WTC11 (cell line): ENCODE results near the gene TMPRSS11D. TPM values are rescaled to one million over a fixed set of nuclear protein-coding genes. Genes with fewer than 3 reads are reported as not detected.

Experiments
- ATAC-seq: fragments of 200-7000 bp; cut with Tn5 transposase; 2 replicates; pipeline ENCODE4 v1.10.0; 2021; ENCODE audit warnings: mild to moderate bottlenecking, moderate library complexity
- CTCF ChIA-PET: fragments of 300-600 bp; sonication (Branson Sonifier 250); formaldehyde crosslinking; loops from one replicate; lab custom pipeline; 2021; ENCODE audit warnings: antibody characterized with exemption; lab: Charles Lee
- POLR2A ChIA-PET: fragments of 350-600 bp; sonication (Branson Sonifier 250); formaldehyde crosslinking; loops from one replicate; lab custom pipeline; 2021; ENCODE audit warnings: antibody characterized with exemption; lab: Charles Lee
- DNase-seq: peaks from one replicate; pipeline ENCODE4 v3.0.0; 2021; ENCODE audit warnings: low spot score
- H3K27ac Mint-ChIP-seq: 2 replicates; pipeline ENCODE4 v1.8.0; 2021; ENCODE audit warnings: mixed read lengths
- H3K27me3 Mint-ChIP-seq: 2 replicates; pipeline ENCODE4 v1.8.0; 2021; ENCODE audit warnings: low read depth, mild to moderate bottlenecking, moderate library complexity, mixed read lengths
- H3K36me3 Mint-ChIP-seq: 2 replicates; pipeline ENCODE4 v1.8.0; 2021; ENCODE audit warnings: mixed read lengths
- H3K4me1 Mint-ChIP-seq: 2 replicates; pipeline ENCODE4 v1.8.0; 2022; ENCODE audit warnings: mixed read lengths
- H3K4me3 Mint-ChIP-seq: 2 replicates; pipeline ENCODE4 v1.8.0; 2021; ENCODE audit warnings: mild to moderate bottlenecking, moderate library complexity, mixed read lengths
- H3K9me3 Mint-ChIP-seq: 2 replicates; pipeline ENCODE4 v1.8.0; 2021; ENCODE audit warnings: mixed read lengths
- ATF3 ChIP-seq: sonication (generic); formaldehyde crosslinking; conservative IDR thresholded peaks from 2 replicates; pipeline ENCODE4 v1.8.1; 2022; ENCODE audit warnings: mild to moderate bottlenecking, missing genetic modification reagents
- CDX4 ChIP-seq: fragments of 250-450 bp; sonication (Bioruptor Pico); IDR thresholded peaks from 2 replicates; pipeline ENCODE4 v1.9.0; 2021; ENCODE audit warnings: moderate library complexity, mild to moderate bottlenecking, inconsistent platforms, borderline replicate concordance
- HMGXB4 ChIP-seq: sonication (generic); formaldehyde crosslinking; IDR thresholded peaks from 2 replicates; pipeline ENCODE4 v1.8.1; 2023; ENCODE audit warnings: mild to moderate bottlenecking, moderate library complexity, missing genetic modification reagents
- JUN ChIP-seq: sonication (generic); formaldehyde crosslinking; IDR thresholded peaks from 2 replicates; pipeline ENCODE4 v1.8.0; 2023; ENCODE audit warnings: mild to moderate bottlenecking, missing genetic modification reagents
- MAX ChIP-seq: sonication (generic); formaldehyde crosslinking; IDR thresholded peaks from 2 replicates; pipeline ENCODE4 v1.8.0; 2022; ENCODE audit warnings: mild to moderate bottlenecking, missing genetic modification reagents
- NR1H2 ChIP-seq: sonication (generic); formaldehyde crosslinking; IDR thresholded peaks from 2 replicates; pipeline ENCODE4 v1.9.0; 2021; ENCODE audit warnings: mild to moderate bottlenecking, moderate library complexity, missing genetic modification reagents
- PRDM15 ChIP-seq: sonication (generic); formaldehyde crosslinking; IDR thresholded peaks from 2 replicates; pipeline ENCODE4 v1.8.0; 2022; ENCODE audit warnings: missing genetic modification reagents
- TP53 ChIP-seq: sonication (generic); formaldehyde crosslinking; IDR thresholded peaks from 2 replicates; pipeline ENCODE4 v1.8.1; 2023; ENCODE audit warnings: mild to moderate bottlenecking, missing genetic modification reagents
- USF2 ChIP-seq: sonication (generic); formaldehyde crosslinking; IDR thresholded peaks from 2 replicates; pipeline ENCODE4 v1.8.1; 2023; ENCODE audit warnings: mild to moderate bottlenecking, missing genetic modification reagents, moderate library complexity
- ZBTB21 ChIP-seq: sonication (generic); formaldehyde crosslinking; IDR thresholded peaks from 2 replicates; pipeline ENCODE4 v1.8.1; 2023; ENCODE audit warnings: mild to moderate bottlenecking, missing genetic modification reagents, borderline replicate concordance
- ZBTB43 ChIP-seq: sonication (generic); formaldehyde crosslinking; IDR thresholded peaks from 2 replicates; pipeline ENCODE4 v1.8.1; 2023; ENCODE audit warnings: mild to moderate bottlenecking, missing genetic modification reagents
- ZNF121 ChIP-seq: sonication (generic); formaldehyde crosslinking; IDR thresholded peaks from 2 replicates; pipeline ENCODE4 v1.8.0; 2023; ENCODE audit warnings: missing genetic modification reagents
- ZNF281 ChIP-seq: sonication (generic); formaldehyde crosslinking; IDR thresholded peaks from 2 replicates; pipeline ENCODE4 v1.8.0; 2023; ENCODE audit warnings: mild to moderate bottlenecking, missing genetic modification reagents
- total RNA-seq: library from RNA; stranded (reverse); gene quantifications from 3 replicates; pipeline ENCODE4 v1.2.3, GENCODE V29; 2021

TMPRSS11D gene
- total RNA-seq, 1 experiment from 2014 or later, result not detected

- TF ChIP-seq ZBTB43 (CRISPR knock-in tag) (no peak), ZNF121 (CRISPR knock-in tag) (no peak), CDX4 (CRISPR knock-in tag) (no peak), ZBTB21 (CRISPR knock-in tag) (no peak), HMGXB4 (CRISPR knock-in tag) (no peak), USF2 (CRISPR knock-in tag) (no peak), JUN (CRISPR knock-in tag) (no peak), PRDM15 (CRISPR knock-in tag) (no peak), TP53 (CRISPR knock-in tag) (no peak), NR1H2 (CRISPR knock-in tag) (no peak)
- TF ChIP-seq, all 79 proteins: peak for 0
Observed at GRCh38 chr4:67884701-67885100, 899 bp upstream of the TMPRSS11D start (continued).

GRCh38 chr4:67883458-67883857, 344 bp downstream of the TMPRSS11D start:
- H3K27me3 Mint-ChIP-seq, result no peaks in the 10 kb centered on the region
- no peak for TF ChIP-seq ZNF281 (CRISPR knock-in tag)
- no peak for TF ChIP-seq ATF3 (CRISPR knock-in tag)
- TF ChIP-seq MAX (CRISPR knock-in tag), result no peak
- TF ChIP-seq, all 79 proteins: peak for 0
- H3K9me3 Mint-ChIP-seq, result no peaks in the 10 kb centered on the region
- POLR2A ChIA-PET, result no interaction called here
- no peak overlapping the region for H3K27ac Mint-ChIP-seq
- peaks cover 5% of the 10 kb centered on the region for H3K4me1 Mint-ChIP-seq
- no peak overlapping the region for H3K4me3 Mint-ChIP-seq
- CTCF ChIA-PET, result no interaction called here
- ATAC-seq (no peak), DNase-seq (no peak)
- no peaks in the 10 kb centered on the region for H3K36me3 Mint-ChIP-seq
